NCI-H446 (cell line): ENCODE results near the gene TMEM190.
"Not testable (repeated sequence)": the region's sequence is repeated elsewhere in the genome, so short reads cannot be mapped to it uniquely, and the experiment has no call there.

Source experiments
- DNase-seq, 2 experiments: peaks; one replicate each; lab custom pipeline; 2025; lab: John Stamatoyannopoulos, UW

TMEM190 gene

GRCh38 chr19:55390461-55390880 lies 13.8 kb downstream of the TMEM190 start:
- no peak for DNase-seq

DNA sequence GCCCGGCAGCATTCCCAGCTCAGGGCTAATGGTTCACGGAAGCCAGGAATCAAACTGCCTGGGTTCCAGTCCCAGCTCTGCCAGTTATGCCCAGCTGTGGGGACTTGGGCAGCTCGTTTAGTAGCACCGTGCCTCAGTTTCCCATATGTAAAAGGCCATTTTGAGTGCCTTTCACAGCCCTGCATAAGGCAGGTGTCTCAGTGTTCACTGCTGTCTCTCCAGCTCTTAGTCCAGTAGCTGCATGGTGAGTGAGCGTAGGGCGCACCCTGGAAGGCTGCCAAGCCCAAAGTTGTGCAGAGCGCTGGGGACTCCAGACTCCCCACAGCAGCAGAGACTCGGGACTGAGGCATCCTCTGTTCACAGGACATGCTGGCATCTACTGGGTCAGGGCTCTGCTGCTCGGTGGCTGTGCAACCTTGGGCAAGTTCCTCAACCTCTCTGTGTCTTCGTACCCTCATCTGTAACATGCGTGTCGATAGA lies 14.6 kb downstream of the TMEM190 start:
- no peak for DNase-seq

- DNase-seq = no peak
Measured at GRCh38 chr19:55391702-55392615, 15.3 kb downstream of the TMEM190 start.

GRCh38 chr19:55392820-55393761 lies 16.5 kb downstream of the TMEM190 start:
- DNase-seq = no peak

DNA sequence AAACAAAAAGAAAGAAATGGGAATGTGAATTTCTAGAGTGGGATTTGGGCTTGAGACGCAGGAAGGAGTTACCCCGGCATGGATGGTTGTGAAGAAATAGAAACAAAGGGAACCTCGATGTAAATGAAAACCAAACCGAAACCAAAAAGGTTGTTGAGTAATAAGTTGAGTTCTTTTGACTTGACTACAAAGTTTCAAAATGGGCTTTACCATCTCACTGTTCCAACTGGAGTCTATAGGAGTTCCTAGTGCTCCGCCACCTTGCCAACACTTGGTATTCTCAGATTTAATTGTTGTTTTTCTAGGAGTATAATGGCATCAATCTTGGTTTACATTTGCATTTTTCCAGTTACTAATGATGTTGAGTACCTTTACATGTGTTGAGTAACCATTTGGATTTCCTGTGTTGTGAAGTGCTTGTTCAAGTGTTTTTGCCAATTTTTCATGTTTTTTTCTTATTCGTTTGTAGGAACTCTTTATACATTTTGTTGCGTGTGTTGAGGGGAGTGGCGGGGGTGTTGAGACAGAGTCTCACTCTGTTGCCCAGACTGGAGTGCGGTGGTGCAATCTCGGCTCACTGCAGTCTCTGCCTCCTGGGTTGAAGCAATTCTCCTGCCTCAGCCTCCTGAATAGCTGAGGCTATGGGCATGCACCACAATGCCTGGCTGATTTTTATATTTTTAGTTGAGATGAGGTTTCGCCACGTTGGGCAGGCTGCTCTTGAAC lies 21.7 kb downstream of the TMEM190 start:
- no peak for DNase-seq

- DNase-seq = no peak
Measured at GRCh38 chr19:55400281-55401087, 23.9 kb downstream of the TMEM190 start.

- DNase-seq = not testable (repeated sequence)
Measured at GRCh38 chr19:55401390-55401789, 24.8 kb downstream of the TMEM190 start.

- DNase-seq = no peak
Measured at GRCh38 chr19:55402509-55402908, 25.9 kb downstream of the TMEM190 start.

DNA sequence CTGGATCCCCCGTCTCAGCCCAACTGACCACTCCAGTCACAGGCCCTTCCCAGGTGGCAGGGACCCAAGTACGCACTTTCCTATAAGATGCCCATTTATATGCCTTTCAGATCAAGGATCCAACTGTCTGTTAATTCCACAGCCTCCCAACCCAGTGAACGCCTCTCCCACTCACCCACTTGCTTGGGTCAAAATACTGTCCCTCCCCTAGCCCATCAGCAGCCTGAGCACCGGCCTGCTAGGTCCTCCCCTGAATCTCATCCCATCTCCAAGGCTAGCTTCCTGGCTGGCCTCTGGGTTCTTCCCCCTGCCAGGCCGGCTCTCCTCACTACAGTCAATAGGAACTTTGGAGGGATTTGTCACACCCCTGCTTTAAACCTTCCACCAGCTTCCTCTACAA lies 29.0 kb downstream of the TMEM190 start:
- no peak for DNase-seq

GRCh38 chr19:55406091-55406825 lies 29.6 kb downstream of the TMEM190 start:
- DNase-seq = no peak

- DNase-seq = no peak
Measured at GRCh38 chr19:55406826-55407549, 30.4 kb downstream of the TMEM190 start.

DNA sequence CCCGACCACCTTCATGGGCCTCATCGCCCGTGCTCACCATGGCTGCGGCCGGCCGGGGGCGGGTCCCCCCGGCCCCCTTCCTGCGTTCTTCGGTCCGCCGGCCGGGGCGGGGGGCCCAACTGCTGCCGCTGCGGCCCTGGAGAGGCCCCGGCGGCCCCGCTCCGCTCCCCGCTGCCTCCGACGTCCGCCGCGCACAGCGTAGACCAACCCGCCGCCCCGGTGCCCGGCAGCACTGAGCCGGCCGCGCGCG lies 30.8 kb downstream of the TMEM190 start, which contains the start of gene UBE2S:
UBE2S (minus strand) TSS at position 239 of the 250 bp plus-strand sequence; CDS start at position 40, 199 bp downstream.
- not testable (repeated sequence) for DNase-seq

DNA sequence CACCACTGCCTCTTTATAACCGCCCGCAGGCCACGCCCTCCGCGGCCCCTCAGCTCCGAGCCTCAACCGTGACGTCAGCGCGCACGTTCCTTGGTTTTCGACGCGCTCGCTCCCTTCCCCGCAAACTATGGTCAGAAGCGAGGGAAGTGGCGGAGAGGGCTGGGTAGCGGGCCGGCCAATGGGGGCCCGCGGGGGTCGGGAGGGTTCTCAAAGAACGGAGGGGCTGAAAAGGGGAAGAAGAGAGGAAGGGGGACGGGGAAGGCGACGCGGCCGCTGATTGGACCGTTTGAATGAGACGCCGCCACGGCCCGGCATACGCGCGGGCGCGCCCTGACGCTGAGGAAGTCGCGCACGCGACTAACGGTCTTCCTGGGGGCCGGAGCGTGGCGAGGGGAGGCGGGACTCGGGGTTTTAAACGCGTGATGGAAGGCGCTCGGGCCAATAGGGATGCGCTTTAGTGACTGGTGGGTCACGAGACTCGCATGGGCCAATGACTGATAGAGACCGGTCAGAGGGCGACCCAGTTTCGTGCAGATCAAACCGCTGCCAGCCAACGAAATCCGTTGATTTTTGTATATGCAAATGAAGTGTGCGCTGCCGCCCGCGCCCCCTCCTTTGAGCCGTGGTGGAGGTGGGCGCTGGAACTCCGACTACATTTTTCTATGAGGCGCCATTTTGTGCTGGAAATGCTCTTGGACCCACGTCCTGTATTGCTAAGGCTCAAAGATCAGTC lies 31.3 kb downstream of the TMEM190 start:
- peak; percentile 99 for DNase-seq

- no peak for DNase-seq
Measured at GRCh38 chr19:55408533-55408872, 31.9 kb downstream of the TMEM190 start.

GRCh38 chr19:55409179-55409578 lies 32.6 kb downstream of the TMEM190 start:
- not testable (repeated sequence) for DNase-seq

DNA sequence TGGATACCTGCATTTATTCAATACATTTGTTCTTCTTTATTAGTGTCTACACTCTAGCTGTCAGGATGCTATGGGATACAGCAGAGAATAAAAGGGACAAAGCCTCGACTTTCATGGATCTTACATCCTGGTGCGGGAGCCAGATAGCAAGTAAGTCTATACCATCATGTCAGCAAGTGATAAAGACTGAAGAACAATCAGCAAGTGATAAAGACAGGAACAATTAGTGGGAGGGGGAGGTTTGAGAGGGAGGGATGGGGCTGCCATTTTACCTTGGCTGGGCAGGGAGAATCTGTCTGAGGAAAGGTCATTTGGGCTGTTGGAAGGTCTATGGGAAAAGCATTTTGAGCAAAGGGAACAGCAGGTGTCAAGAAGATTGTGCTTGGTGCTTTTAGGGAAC lies 33.5 kb downstream of the TMEM190 start:
- no peak for DNase-seq

GRCh38 chr19:55418185-55418584 lies 41.6 kb downstream of the TMEM190 start:
- peak; percentile 55 to 81 for DNase-seq

DNA sequence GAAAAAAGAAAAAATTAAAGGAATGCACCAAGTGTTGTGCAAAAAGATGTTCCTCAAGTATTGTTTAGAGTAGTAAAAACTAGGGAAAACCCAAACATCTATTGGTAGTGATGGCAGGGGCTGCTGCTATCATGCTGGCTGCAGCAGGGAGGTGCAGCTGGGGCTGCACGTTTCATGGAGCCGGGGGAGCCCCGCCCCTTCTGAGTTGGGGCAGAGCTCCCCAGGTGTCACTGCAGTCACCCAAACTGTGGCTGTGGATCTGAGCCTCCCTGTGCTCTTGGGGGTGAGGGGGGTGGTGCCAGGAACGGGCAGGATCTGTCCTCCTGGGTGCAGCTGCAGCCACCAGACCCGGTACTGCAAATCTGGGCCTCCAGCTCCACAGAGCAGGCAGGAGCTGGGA lies 42.5 kb downstream of the TMEM190 start:
- no peak for DNase-seq

GRCh38 chr19:55419624-55420236 lies 43.1 kb downstream of the TMEM190 start:
- no peak for DNase-seq
